Glutamatergic neuron (in vitro differentiated cells): ENCODE results near the gene BSPRY. TPM values are rescaled to one million over a fixed set of nuclear protein-coding genes. Genes with fewer than 3 reads are reported as not detected.
A peak's percentile ranks its signal among the peaks of the same experiment; 100 is the strongest.

Experiments used
- DNase-seq: peaks from one replicate; pipeline ENCODE4 v3.0.0; 2022
- H3K27ac Mint-ChIP-seq: one replicate; pipeline ENCODE4 v1.8.0; 2020; ENCODE audit warnings: mild to moderate bottlenecking, mixed read lengths, inconsistent platforms; ENCODE audit not compliant: unreplicated experiment
- H3K27me3 Mint-ChIP-seq: one replicate; pipeline ENCODE4 v1.8.0; 2020; ENCODE audit warnings: mild to moderate bottlenecking, moderate library complexity, mixed read lengths, inconsistent platforms; ENCODE audit not compliant: unreplicated experiment
- H3K36me3 Mint-ChIP-seq: one replicate; pipeline ENCODE4 v1.8.0; 2020; ENCODE audit warnings: mild to moderate bottlenecking, mixed read lengths, inconsistent platforms; ENCODE audit not compliant: unreplicated experiment
- H3K4me1 Mint-ChIP-seq: one replicate; pipeline ENCODE4 v1.8.0; 2020; ENCODE audit warnings: mild to moderate bottlenecking, low read depth, mixed read lengths, inconsistent platforms; ENCODE audit not compliant: unreplicated experiment
- H3K4me3 Mint-ChIP-seq: one replicate; pipeline ENCODE4 v1.8.0; 2020; ENCODE audit warnings: mild to moderate bottlenecking, mixed read lengths, inconsistent platforms; ENCODE audit not compliant: unreplicated experiment
- H3K9me3 Mint-ChIP-seq: one replicate; pipeline ENCODE4 v1.8.0; 2020; ENCODE audit warnings: mild to moderate bottlenecking, moderate library complexity, mixed read lengths, inconsistent platforms; ENCODE audit not compliant: unreplicated experiment
- CTCF ChIP-seq: fragments of 200-600 bp; sonication (generic); IDR thresholded peaks from one replicate; pipeline ENCODE4 v1.5.0; 2021; ENCODE audit not compliant: partially characterized antibody, unreplicated experiment
- total RNA-seq: library from RNA; stranded (reverse); fragmentation: NEBNext Ultra II Directional; extraction: Animal tissue kit (Norgen Biotek cat#: 25700); gene quantifications from one replicate; pipeline ENCODE4 v1.2.1, GENCODE V29; 2021; ENCODE audit not compliant: unreplicated experiment

BSPRY gene
- total RNA-seq, 1 donor from 2014 or later, result not detected

GRCh38 chr9:113395000-113395861 lies 45.9 kb downstream of the BSPRY start:
- H3K27ac Mint-ChIP-seq, result no peak overlapping the region
- no peak for TF ChIP-seq CTCF
- no peaks in the 10 kb centered on the region for H3K27me3 Mint-ChIP-seq
- no peaks in the 10 kb centered on the region for H3K9me3 Mint-ChIP-seq
- H3K4me1 Mint-ChIP-seq, result no peaks in the 10 kb centered on the region
- H3K36me3 Mint-ChIP-seq, result no peaks in the 10 kb centered on the region
- H3K4me3 Mint-ChIP-seq, result no peak overlapping the region
- no peak for DNase-seq

DNA sequence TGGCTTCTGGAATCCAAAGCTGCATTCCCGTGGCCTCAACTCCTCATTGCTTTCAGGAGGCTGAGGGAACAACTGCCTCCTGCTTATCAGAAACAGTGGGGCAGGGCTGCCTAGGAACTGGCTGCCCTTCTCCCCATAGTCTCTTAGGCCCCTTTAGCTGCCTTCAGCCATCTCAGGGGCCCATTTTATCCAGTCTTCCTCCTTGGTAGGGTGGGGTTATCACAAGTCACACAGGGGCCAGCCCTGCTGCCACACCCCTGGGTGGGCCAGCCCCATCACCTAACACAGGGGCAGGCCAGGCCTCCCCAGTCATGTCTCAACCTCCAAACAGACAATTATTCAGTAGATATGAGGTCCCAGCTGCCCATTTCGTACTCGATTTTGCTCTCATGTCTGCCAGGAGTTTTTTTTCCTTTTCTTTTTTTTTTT lies 47.9 kb downstream of the BSPRY start:
- DNase-seq, result no peak
- H3K4me1 Mint-ChIP-seq, result no peaks in the 10 kb centered on the region
- no peak for TF ChIP-seq CTCF
- H3K27me3 Mint-ChIP-seq, result no peaks in the 10 kb centered on the region
- no peaks in the 10 kb centered on the region for H3K36me3 Mint-ChIP-seq
- no peak overlapping the region for H3K27ac Mint-ChIP-seq
- H3K9me3 Mint-ChIP-seq, result no peaks in the 10 kb centered on the region
- H3K4me3 Mint-ChIP-seq, result no peak overlapping the region

DNA sequence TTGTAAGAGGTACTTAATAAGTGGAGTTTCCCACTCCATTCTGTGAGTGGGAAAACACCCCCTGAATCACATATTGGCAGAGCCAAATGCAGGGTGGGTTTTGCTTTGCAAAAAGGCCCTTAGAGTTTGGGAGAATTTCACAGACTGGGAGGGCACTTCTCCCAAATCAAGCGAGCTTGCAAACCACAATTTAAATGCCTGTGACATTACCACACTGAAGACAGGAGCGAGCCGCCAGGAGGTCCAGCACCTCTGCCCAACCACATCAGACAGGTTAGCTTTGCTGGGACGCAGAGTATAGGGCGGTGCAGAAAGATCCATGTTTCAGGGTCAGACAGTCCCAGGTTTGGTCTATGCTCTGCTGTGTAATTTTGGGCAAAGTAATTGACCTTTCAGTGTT lies 49.5 kb downstream of the BSPRY start:
- TF ChIP-seq CTCF, result no peak
- no peak for DNase-seq
- Mint-ChIP-seq H3K27me3 (no peaks in the 10 kb centered on the region), H3K36me3 (no peaks in the 10 kb centered on the region), H3K27ac (no peak overlapping the region), H3K4me3 (no peak overlapping the region), H3K4me1 (no peaks in the 10 kb centered on the region), H3K9me3 (no peaks in the 10 kb centered on the region)

DNA sequence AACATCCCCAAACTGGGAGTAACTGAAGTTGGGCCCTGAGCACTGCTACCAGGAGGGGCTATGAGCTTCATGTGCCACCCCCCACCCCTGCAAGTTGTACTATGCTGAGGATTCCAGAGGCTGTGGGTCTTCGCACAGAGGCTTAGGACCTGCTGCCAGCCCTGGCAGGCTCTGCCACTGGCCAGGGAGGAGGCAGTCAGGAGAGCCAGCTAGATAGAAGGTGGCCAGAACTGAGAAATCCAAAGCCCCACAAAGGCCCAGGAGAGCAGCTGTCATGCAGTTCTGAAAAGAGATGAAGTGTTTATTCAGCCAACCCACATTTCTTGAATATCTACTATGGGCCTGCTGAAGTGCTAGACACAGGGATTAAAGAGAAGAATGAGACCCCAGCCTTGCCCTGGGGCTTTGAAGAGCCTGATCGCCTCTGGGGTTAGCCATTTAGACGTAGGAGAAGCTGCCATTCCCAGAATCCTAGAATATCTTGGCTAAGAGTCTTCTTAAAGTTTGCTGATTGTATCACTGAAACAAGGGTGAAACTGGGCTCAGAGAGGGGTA lies 50.4 kb downstream of the BSPRY start:
- Mint-ChIP-seq H3K4me3 (peak overlapping the region; percentile 88), H3K27me3 (no peaks in the 10 kb centered on the region), H3K36me3 (no peaks in the 10 kb centered on the region), H3K9me3 (no peaks in the 10 kb centered on the region), H3K4me1 (no peaks in the 10 kb centered on the region), H3K27ac (no peak overlapping the region)
- DNase-seq, result no peak
- no peak for TF ChIP-seq CTCF

GRCh38 chr9:113401027-113401792 lies 51.9 kb downstream of the BSPRY start, which contains the start of gene ALAD:
TSS of gene ALAD (minus strand) at chr9:113401284. CDS start at chr9:113393559, 7,725 bp downstream.
- Mint-ChIP-seq H3K27me3 (no peaks in the 10 kb centered on the region), H3K9me3 (no peaks in the 10 kb centered on the region), H3K27ac (no peak within 1 kb of the TSS), H3K36me3 (no peaks in the 10 kb centered on the region), H3K4me3 (peak within 1 kb of the TSS; percentile 88), H3K4me1 (no peaks in the 10 kb centered on the region)
- peak; percentile 96 for TF ChIP-seq CTCF
- peak; percentile 100 for DNase-seq
